ENCODE results near the gene TBC1D17.

DNA sequence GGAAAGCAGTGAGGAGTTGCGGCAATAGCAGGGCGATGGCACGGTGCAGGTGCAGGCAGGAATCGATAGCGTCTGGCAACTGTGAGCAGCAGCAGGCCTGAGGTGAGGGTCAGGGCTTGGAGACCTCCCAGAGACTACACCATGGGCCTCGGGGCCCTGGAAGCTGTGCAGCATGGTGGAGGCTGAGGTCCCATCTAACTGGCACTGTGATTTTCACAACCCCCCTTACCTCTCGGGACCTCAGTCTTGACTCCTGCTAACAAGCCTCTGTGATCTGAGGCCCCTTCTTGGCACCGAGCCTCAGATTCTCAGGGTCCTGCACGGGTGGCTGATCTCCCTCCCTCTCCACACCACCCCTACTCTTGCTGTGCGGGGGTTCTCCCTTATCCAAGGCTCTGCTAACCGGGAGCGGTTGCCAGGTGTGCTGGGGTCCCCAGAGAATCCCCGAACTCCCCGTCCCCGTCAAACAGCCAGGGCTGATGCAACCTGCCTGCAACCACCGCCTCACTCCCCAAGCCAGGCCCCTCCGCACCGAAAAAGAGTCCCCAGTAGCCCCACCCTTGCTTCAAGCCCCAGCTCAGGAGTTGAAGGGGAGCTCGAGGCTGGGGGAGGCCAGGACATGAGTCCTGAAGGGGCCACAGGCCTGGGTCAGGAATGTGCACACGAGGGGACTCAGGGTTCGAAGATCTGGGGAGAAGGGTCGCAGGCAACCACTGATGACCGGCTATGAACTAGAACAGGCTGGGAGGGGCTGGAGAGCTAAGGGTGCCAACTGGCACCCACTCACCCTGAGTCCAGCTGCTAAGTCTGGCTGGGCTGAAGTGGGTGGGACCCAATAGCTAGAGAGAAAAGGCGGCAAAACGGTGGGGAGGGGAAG, 46.7 kb downstream of the TBC1D17 start:
- TF ChIP-seq, protein P1, sequence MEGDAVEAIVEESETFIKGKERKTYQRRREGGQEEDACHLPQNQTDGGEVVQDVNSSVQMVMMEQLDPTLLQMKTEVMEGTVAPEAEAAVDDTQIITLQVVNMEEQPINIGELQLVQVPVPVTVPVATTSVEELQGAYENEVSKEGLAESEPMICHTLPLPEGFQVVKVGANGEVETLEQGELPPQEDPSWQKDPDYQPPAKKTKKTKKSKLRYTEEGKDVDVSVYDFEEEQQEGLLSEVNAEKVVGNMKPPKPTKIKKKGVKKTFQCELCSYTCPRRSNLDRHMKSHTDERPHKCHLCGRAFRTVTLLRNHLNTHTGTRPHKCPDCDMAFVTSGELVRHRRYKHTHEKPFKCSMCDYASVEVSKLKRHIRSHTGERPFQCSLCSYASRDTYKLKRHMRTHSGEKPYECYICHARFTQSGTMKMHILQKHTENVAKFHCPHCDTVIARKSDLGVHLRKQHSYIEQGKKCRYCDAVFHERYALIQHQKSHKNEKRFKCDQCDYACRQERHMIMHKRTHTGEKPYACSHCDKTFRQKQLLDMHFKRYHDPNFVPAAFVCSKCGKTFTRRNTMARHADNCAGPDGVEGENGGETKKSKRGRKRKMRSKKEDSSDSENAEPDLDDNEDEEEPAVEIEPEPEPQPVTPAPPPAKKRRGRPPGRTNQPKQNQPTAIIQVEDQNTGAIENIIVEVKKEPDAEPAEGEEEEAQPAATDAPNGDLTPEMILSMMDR (IDR thresholded peaks at IDR 0.05 in 8 of 11, conservative IDR thresholded peaks at IDR 0.05 in 3 of 11) = no peak
- no peak for TF ChIP-seq POLR2A (IDR thresholded peaks at IDR 0.05)
